HG03108 (cell line): Measurements from ENCODE around the gene LRP6.
"Not testable (repeated sequence)": the region's sequence is repeated elsewhere in the genome, so short reads cannot be mapped to it uniquely, and the experiment has no call there.

ENCODE experiments used
- ATAC-seq: cut with Tn5 transposase; IDR thresholded peaks from one replicate; pipeline ENCODE4 v1.9.1; 2021; ENCODE audit warnings: moderate library complexity; ENCODE audit not compliant: unreplicated experiment

LRP6 gene

DNA sequence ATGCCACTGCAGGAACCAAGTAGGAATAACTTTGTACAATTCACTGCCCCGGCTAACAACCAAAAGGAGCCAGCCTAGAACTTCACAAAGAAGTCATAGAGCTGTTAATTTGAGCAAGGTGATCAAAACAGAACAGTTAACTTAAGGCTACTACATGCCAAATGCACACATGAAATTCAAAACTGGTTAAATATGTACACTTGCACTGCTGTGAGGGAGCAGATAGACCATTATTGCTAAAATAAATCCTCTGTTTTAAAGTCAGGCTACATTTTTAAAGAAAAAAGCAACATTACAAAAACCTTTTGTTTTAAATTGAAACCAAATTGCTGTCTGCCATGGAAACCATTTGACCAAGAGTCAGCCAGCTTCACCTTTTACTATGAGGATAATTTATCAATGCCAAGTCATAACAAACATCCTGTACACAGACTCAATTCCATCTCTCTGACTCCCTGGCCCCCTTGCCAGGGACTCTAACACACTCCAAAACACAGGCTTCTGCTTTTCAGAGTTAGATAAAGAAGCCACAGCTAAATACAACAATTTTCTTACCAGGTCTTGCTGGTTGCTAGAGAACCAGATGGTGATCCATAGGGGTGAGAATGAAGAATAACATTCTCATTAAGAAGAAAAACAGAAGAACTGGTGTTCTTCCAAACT, 84.0 kb downstream of the LRP6 start:
- ATAC-seq = no peak

DNA sequence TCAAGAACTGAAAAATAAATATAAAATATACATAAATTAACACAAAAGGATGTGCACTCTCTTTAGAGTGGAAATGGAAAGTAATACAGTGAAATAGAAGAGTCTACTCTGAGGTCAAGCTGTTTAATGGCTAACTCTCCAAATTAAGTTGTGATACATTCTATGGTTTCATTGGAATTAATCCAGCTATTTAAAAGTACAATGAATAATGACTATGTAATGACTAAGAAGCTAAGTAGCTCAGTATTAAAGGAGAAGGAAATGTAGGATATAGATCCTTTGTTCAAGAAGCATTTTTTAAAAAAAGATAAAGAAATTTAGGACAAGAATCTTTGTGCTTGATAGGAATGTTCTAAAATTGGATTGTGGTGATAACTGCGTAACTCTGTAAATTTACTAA, 85.3 kb downstream of the LRP6 start:
- no peak for ATAC-seq

DNA sequence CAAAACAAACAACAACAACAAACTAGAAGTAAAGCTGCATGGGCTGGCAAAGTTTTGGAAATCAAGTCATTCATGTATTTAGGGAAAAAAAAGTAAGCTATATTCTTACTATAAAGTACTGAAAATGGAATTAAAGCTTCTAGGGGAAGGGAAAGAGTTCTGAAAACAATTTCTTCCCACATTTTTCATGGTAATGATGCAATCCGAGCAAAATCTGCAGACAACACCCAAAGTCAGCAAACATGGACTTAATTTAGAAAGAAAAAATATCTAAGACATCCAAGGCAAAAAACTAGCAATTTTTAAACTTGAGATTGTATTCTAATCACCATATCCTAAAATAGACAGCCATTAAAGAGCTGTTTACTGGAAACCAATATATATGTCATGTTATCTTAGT, 86.3 kb downstream of the LRP6 start:
- no peak for ATAC-seq

DNA sequence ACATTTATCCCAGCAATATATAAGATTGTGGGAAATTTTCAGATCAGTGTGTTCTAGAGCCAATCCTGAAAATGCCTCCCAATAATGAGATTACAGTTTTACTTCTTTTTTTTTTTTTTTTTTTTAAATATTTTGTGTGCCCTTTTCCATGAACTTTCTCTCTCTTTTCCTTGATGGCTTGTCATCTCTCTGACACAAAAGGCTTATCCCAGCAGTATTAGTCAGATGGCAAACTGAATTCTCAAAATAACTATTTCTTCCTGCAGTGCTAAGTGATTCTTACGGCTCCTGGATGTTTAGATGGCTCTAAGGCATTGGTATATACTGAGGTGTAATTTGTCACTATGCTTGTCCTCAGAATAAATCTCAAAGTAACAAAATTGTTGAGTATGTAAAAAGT, 86.7 kb downstream of the LRP6 start:
- ATAC-seq = no peak

DNA sequence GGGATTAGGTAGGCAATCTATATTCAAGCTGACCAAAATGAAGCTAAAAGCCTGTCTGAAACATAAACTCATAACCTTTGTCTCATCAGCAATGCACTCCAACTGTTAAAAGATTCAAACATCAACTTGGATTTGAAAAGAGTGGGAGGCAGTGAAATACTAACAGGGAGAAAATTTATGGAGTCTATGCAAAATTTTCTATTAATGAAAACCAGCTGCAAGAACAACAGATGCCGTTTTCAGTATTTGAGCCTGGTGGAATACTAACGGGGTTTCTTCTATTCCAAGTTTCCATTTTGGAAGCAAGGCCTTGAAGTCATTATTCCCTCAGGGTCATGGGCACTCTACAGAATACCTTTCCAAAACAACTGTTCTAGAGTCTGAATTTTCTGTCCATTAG, 88.3 kb downstream of the LRP6 start:
- ATAC-seq = no peak

DNA sequence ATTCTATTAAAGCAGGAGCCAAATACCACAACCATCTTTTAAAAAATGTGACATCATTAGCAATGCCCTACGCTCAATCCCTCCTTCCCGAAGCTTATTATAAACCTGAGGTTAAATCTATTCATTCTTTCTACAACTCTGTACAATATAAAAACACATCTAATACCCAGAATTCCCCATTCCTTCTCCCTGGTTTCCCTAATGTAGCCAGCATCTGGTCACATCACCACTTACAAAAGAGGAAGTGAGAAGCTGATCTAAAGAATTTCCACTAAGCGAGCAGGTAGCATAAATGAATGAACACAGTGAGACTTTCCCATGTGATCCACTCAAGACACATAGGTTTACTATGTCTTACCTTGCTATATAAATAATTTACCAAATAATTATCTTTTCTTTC, 90.4 kb downstream of the LRP6 start:
- no peak for ATAC-seq

DNA sequence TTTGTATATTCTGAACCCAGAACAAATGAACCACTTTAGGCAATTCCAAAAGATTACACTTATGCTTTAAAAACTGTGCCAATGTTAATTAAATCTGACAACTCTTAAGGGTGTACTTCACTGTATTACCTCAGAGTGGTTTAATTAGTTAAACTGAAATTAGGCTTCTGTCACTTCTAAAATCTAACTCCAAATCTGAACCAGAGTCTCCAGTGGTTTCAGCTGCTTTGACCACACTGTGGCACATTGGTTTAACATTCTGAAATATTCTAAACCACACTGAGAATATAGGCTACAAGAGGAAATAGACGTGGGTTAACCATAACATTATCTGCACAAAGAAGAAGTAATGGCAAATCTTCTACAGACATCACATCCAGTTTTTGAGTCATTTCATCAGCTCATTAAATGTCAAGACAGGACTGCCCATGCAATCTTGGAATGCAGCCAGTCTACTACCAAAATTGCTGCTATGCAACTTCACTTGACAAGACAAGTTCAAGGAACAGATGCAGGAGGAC, 94.8 kb downstream of the LRP6 start:
- ATAC-seq = peak; percentile 80

DNA sequence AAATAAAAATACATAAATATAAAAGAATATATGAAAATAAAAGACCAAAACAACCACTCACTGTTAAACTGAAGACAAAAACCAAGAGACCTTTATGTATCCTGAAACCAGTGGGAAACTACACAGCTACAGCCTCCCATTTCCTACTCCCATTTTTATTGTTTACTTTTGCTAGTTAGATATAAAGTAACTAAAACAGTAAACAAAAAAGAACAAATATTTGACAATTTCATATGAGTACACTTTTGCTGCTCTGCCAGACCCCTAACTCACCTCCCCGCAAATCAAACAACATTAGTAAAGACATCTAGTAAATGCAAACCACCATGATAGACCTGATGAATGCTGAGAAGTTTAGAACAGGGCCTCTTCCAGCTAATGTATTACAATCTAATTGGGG, 99.0 kb downstream of the LRP6 start:
- no peak for ATAC-seq

DNA sequence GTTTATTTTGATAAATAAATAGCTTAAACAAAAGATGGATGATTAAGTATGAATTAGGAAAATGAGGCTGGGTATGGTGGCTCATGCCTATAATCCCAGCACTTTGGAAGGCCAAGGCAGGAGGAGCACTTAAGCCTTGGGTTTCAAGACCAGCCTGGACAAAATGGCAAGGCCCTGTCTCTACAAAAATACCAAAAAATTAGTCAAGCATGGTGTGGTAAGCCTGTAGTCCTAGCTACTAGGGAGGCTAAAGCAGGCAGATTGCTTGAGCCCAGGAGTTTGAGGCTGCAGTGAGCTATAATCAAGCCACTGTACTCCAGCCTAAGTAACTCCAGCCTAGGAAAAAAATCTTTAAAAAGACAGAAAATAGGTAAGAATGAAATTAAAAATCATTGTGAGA, 100.1 kb downstream of the LRP6 start:
- no peak for ATAC-seq

DNA sequence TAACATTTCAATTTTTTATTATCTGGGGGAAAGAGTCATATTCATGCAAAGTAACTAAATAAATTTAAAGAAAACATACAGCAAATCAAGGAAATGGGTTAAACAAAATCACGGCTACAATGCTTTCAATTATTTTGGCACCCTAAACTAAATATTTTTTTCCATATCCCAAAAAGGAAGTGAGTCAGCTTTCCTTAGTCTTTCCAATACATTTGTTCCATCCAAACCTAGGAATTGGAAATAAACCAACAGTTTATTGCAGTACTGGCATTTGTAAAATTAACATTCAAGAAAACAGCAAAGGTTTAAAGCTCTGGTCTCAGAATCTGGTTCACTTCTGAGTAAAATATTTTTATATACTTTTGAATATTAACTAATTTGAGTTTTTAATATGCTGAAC, 106.9 kb downstream of the LRP6 start:
- ATAC-seq = no peak

DNA sequence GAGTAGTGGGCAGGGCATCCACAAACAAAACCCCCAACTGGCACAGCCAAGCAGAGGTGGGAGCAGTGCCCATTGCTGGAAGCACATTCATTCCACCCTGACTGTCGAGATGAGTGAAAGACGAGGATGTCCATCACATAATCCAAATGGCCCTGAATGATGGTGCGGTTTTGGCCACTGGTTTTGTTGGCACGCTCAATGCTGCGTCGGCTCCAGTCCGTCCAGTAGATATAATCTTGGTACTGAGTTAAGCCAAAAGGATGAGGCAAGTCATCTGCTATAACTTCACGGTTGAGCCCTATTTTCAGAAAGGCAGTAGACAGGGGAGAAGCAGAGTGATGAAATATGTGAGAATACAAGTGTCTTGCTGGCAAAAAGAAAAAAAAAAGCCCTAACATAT, 108.0 kb downstream of the LRP6 start:
- no peak for ATAC-seq

DNA sequence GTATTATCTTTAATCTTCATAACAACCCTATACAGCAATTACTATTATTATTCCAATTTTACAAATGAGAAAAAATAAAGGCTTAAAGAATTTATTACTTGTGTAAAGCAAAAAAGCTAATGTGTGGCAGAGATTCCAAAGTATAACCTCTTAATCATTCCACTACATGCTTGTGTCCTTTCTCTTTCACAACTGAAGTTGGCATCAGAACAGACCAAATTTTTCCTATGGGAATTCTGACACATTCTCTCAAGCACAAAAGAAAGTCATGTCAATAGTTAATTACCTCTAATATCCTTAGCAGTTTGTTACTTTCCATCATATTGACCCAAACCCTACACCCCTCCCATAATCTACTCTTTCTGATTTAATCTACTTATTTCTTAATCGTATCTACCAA, 109.4 kb downstream of the LRP6 start:
- ATAC-seq = no peak

DNA sequence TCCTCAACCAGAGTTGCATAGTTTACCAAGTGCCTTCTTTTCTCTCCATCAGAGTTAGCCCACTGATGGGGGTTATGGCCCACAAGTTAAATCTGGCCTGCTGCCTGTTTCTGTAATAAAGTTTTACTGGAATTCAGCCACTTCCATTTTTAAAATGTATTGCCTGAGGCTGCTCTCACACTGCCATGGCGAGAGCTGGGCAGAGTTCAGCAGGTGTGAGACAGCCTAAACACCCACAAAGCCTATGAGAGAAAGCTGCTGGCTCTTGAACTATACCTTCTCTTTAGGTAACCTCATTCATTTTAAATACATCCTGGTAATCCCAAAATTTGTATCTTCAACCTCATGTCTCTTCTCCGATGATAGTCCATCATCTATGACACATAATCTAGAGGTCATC, 110.0 kb downstream of the LRP6 start:
- ATAC-seq = no peak

DNA sequence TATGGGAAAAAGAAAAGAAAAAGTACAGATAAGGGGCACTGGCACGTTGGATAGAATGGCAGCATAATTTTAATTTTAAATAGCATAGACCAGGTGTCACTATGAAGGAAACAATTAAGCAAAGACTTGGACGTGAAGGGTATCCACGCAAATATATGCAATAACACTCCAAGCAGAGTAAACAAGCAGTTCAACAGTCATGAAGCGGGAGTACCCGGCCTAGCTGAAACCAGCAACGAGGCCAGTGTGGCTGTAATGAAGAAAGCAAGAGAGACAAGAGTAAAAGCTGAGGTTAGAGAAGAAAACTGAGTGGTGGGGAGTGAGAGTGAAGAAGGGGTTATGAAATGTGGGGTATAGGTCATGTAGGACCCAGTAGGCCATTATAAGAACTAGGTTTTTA, 110.7 kb downstream of the LRP6 start:
- ATAC-seq = no peak

DNA sequence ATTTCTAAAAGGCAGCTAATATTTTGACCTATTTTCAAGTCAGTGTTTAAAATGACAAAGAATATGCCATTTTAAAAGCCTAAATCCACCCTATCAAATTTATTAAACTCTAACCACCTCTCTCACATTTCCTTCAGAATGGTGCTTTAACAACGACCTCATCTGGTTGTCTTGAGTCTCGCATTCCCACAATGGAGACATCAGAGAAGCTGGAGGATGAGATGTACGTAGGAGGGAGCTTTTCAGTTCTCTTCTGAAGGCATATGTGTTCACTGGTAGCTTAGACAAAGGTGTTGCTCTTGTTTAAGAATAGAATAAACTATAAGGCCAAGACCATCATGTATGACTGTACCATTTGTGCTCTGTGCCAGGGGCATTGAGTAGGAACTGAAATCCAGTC, 113.2 kb downstream of the LRP6 start:
- no peak for ATAC-seq

DNA sequence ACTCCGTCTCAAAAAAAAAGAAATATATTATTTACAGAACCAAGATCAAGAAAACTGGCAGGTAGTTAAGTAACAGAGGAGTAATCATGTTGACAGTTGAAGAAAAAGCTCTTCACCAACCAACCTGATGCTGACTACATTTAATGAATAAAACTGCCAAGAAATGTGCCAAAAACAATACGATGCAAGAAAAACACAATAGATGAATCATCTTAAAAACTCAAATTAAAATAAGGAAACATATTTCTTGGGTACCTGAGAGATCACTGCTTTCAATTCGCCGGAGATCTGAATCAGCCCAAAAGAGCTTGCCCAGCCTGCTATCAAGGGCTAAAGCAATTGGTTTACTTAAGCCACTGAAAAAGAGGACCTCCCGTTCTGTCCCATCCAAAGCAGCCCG, 119.7 kb downstream of the LRP6 start:
- ATAC-seq = no peak

DNA sequence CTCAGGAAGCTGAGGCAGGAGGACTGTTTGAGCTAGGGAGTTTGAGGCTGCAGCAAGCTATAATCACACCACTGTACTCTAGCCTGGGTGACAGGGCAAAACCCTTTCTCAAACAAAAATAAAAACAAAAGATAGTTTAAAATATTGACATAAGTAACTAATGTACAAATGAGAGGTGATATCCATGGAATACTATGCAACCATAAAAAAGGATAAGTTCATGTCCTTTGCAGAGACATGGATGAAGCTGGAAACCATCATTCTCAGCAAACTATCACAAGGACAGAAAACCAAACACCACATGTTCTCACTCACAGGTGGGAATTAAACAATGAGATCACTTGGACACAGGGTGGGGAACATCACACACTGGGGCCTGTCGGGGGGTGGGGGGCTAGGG, 122.3 kb downstream of the LRP6 start:
- not testable (repeated sequence) for ATAC-seq

DNA sequence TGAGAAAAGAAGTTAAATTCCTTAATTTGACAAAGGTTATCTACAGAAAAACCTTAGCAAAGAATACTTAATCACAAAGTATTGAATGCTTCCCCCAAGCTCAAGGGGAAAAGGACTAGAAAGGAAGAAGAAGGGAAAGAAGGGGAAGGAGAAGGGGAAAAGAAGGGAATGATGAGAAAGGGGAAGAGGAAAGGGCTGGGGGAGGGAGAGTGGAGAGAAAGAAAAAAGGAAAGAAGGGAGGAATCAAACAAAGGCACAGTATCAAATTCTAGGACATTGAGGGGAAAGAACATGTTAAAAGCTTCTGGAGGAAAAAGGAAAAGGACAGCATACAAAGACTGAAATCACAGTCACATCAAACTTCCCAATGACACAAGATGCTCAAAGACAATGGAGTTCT, 125.8 kb downstream of the LRP6 start:
- no peak for ATAC-seq

DNA sequence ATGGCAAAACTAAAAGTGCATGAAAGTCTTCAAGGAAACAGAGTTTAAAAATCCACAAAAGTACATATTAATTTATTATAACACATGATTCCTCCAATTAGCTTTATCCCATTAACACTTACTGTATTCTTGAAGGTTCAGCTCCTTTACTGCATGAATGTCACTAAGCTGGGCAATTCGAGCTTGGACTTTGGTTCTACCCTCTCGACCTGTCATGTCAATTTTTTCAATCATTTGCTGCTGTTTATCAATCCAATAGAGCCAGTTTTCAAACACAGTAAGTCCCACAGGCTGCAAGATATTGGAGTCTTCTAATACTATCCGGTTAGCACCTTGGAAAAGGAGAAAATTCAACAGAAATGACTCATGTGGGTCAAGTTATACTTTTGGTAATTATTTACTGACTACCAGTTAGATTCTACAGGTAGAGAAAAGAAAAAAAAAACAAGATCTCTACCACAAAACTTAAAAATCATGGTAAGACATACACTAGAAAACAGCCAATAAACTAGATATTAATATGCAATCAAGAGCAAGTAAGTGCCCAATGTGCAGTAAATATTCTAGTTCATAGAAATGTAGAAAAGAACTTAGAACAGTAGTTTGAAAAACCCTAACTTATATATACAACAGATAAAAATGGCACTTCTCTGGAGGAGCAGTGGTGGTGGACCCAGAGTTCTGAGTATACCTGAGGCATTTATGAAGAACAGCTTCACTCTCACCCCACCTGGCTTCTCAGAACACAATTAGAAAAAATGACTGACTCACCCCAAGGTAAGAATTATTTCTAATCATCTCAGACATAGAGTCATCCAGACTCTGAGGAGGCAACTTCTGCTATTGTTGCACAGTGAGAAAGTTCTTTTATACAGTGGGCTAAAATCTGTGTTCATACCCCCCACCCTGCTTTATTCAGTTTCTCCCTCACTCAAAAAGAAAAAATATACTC, 128.4 kb downstream of the LRP6 start:
- no peak for ATAC-seq

DNA sequence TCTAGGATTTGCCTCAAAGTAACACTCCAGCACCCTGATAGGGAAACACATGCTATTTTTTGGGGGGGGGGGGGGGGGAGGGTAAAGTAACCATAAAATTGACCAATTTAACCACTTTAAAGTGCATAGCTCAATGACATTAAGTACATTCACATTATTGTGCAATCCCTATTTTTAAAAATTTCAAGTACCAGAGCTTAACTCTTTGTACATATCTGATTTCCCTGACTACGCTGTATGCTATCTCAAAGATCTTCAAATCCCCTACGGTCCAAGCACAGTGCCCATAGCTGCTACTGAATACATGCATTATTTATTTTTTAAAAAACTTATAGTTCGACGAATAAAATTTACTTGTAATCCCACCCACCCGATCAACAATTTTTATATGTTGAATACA, 133.1 kb downstream of the LRP6 start:
- ATAC-seq = no peak

DNA sequence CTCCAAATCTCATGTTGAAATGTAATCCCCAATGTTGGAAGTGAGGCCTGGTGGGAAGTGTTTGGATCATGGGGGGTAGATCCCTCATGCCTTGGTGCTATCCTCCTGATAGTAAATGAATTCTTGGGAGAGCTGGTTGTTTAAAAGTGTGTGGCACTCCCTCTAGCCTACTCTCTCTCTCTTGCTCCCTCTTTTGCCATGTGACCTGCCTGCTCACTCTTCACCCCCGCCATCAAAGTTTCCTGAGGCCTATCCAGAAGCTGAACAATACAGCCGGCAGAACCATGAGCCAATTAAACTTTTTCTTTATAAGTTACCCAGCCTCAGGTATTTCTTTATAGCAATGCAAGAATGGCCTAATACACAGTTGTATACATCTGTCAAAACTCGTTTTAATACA, 133.6 kb downstream of the LRP6 start:
- no peak for ATAC-seq

DNA sequence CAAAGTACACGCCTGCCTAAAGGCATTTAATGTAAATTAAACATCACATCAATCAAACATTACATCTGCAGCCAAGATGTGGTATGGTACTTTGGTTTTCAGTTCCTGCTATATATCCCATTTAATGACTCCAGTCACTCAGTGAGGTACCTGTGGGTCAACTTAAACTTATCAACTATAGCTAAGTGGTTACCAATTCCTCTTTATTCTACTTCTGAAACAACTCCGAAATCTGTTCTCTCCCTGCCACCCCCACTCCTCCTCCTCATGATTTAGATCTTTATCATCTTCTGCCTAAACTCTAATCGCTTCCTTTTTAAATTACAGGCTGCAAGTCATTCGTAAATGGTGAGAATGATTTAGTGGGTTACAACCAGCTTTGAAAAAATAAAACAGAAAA, 138.2 kb downstream of the LRP6 start:
- no peak for ATAC-seq
